H1 (cell line): ENCODE results near the gene TTC13. TPM values are rescaled to one million over a fixed set of nuclear protein-coding genes. Genes with fewer than 3 reads are reported as not detected.

Experiments used
- CTCF ChIA-PET: fragments of 300-600 bp; sonication (Branson Sonifier 250); formaldehyde crosslinking; loops from one replicate; lab custom pipeline; 2021; ENCODE audit not compliant: partially characterized antibody; lab: Charles Lee
- POLR2A ChIA-PET: fragments of 300-600 bp; sonication (Branson Sonifier 250); formaldehyde crosslinking; loops from one replicate; lab custom pipeline; 2021; ENCODE audit warnings: inconsistent platforms; ENCODE audit not compliant: partially characterized antibody; lab: Charles Lee
- DNase-seq, 2 experiments: peaks; one replicate each; pipeline versions ENCODE4 v3.0.0 to v3.0.0-alpha.2; 2010 to 2022; ENCODE audit warnings: low spot score in 2 of 2, low read depth in 1 of 2, mixed read lengths in 1 of 2
- FAIRE-seq: peaks from 2 replicates; lab custom pipeline; 2011; peaks lifted over from hg19 to GRCh38; lab: Jason Lieb, UNC
- H2AFZ ChIP-seq: 2 replicates; pipeline ENCODE4 v1.8.1; 2012; ENCODE audit warnings: low read length, inconsistent platforms
- H2AK5ac ChIP-seq: 2 replicates; pipeline ENCODE4 v1.6.1; 2013; ENCODE audit warnings: low read depth, low read length
- H2BK120ac ChIP-seq: replicated peaks from 2 replicates; pipeline ENCODE3; 2013; ENCODE audit warnings: low read depth, low read length, inconsistent platforms
- H2BK12ac ChIP-seq: 2 replicates; pipeline ENCODE4 v1.6.1; 2013; ENCODE audit warnings: low read depth, low read length
- H2BK15ac ChIP-seq: 2 replicates; pipeline ENCODE4 v1.6.1; 2013; ENCODE audit warnings: low read length
- H2BK20ac ChIP-seq: 2 replicates; pipeline ENCODE4 v1.6.1; 2013; ENCODE audit warnings: low read length
- H2BK5ac ChIP-seq: 2 replicates; pipeline ENCODE4 v1.6.1; 2013; ENCODE audit warnings: low read depth, low read length
- H3K14ac ChIP-seq: 2 replicates; pipeline ENCODE4 v1.6.1; 2013; ENCODE audit warnings: inconsistent platforms; ENCODE audit not compliant: insufficient read length
- H3K18ac ChIP-seq: 2 replicates; pipeline ENCODE4 v1.6.1; 2013; ENCODE audit warnings: low read length; ENCODE audit errors: extremely low read depth
- H3K23ac ChIP-seq: 2 replicates; pipeline ENCODE4 v1.6.1; 2013; ENCODE audit warnings: inconsistent platforms; ENCODE audit not compliant: insufficient read length
- H3K23me2 ChIP-seq: 2 replicates; pipeline ENCODE4 v1.6.1; 2013; ENCODE audit warnings: low read depth, low read length
- H3K27ac ChIP-seq: 2 replicates; pipeline ENCODE4 v1.6.1; 2011; ENCODE audit warnings: low read depth, low read length, inconsistent platforms
- H3K27me3 ChIP-seq, 4 experiments: replicated peaks in 1 of 4; 1 replicate in 1 of 4; 2 replicates in 3 of 4; pipeline versions ENCODE4 v1.6.1 to v1.8.1; 2011 to 2013; ENCODE audit warnings: low read length in 3 of 4, mild to moderate bottlenecking in 3 of 4, inconsistent platforms in 2 of 4, mixed read lengths in 2 of 4, moderate library complexity in 1 of 4; ENCODE audit not compliant: control insufficient read depth in 3 of 4, insufficient read depth in 3 of 4; ENCODE audit errors: extremely low read depth in 1 of 4
- H3K36me3 ChIP-seq, 4 experiments: 2 replicates each; pipeline versions ENCODE4 v1.6.1 to v1.8.1; 2011 to 2013; ENCODE audit warnings: mild to moderate bottlenecking in 4 of 4, low read length in 3 of 4, moderate library complexity in 2 of 4, control low read depth in 1 of 4, inconsistent platforms in 1 of 4; ENCODE audit not compliant: insufficient read depth in 4 of 4, control insufficient read depth in 2 of 4
- H3K4ac ChIP-seq: replicated peaks from 2 replicates; pipeline ENCODE3; 2013; ENCODE audit warnings: low read length, low read depth, mixed read lengths, inconsistent platforms; ENCODE audit not compliant: insufficient read length
- H3K4me1 ChIP-seq, 4 experiments: replicated peaks in 1 of 4; 1 replicate in 1 of 4; 2 replicates in 3 of 4; pipeline versions ENCODE4 v1.6.1 to v1.8.1; 2011 to 2013; ENCODE audit warnings: low read length in 3 of 4, inconsistent platforms in 2 of 4, mixed read lengths in 1 of 4; ENCODE audit not compliant: insufficient read depth in 4 of 4, control insufficient read depth in 3 of 4
- H3K4me2 ChIP-seq, 2 experiments: 2 replicates each; pipeline versions ENCODE4 v1.6.1 to v1.8.1; 2011 to 2013; ENCODE audit warnings: low read depth in 2 of 2, low read length in 2 of 2, control low read depth in 1 of 2, inconsistent platforms in 1 of 2, mild to moderate bottlenecking in 1 of 2; ENCODE audit not compliant: insufficient read depth in 1 of 2
- H3K4me3 ChIP-seq, 4 experiments: fragments of 200-600, 300-600 bp in 1 of 4; sonication (generic), shearing (Covaris generic), sonication (Bioruptor Twin) in 1 of 4; 2 replicates each; pipeline versions ENCODE4 v1.5.1 to v1.8.1; 2011 to 2016; ENCODE audit warnings: low read length in 4 of 4, low read depth in 3 of 4, control low read depth in 2 of 4, inconsistent platforms in 2 of 4, mild to moderate bottlenecking in 2 of 4, mixed read lengths in 1 of 4, moderate library complexity in 1 of 4; ENCODE audit not compliant: insufficient read depth in 2 of 4; ENCODE audit errors: extremely low read depth in 1 of 4
- H3K56ac ChIP-seq: replicated peaks from 2 replicates; pipeline ENCODE3; 2013; ENCODE audit warnings: low read depth, mild to moderate bottlenecking, mixed read lengths, low read length, inconsistent platforms; ENCODE audit not compliant: insufficient read length
- H3K79me1 ChIP-seq: 2 replicates; pipeline ENCODE4 v1.6.1; 2013; ENCODE audit warnings: low read depth, low read length, control low read depth
- H3K79me2 ChIP-seq, 2 experiments: 2 replicates each; pipeline versions ENCODE4 v1.6.1 to v1.8.1; 2012 to 2013; ENCODE audit warnings: low read length in 2 of 2, mild to moderate bottlenecking in 2 of 2, inconsistent platforms in 1 of 2; ENCODE audit not compliant: insufficient read depth in 2 of 2, control insufficient read depth in 1 of 2
- H3K9ac ChIP-seq, 4 experiments: replicated peaks in 1 of 4; 1 replicate in 1 of 4; 2 replicates in 3 of 4; pipeline versions ENCODE4 v1.6.1 to v1.8.1; 2011 to 2013; ENCODE audit warnings: low read depth in 3 of 4, low read length in 3 of 4, control low read depth in 2 of 4, mild to moderate bottlenecking in 2 of 4, moderate library complexity in 2 of 4, inconsistent platforms in 1 of 4; ENCODE audit errors: extremely low read depth in 1 of 4
- H3K9me3 ChIP-seq, 2 experiments: 2 replicates each; pipeline versions ENCODE4 v1.6.1 to v1.8.1; 2012 to 2013; ENCODE audit warnings: mild to moderate bottlenecking in 2 of 2, moderate library complexity in 2 of 2, control low read depth in 1 of 2, inconsistent platforms in 1 of 2, low read depth in 1 of 2, low read length in 1 of 2, mixed read lengths in 1 of 2; ENCODE audit not compliant: insufficient read depth in 2 of 2
- H4K20me1 ChIP-seq, 2 experiments: replicated peaks in 1 of 2; 2 replicates each; pipeline versions ENCODE3 to v1.8.1; 2011 to 2013; ENCODE audit warnings: inconsistent platforms in 2 of 2, low read length in 2 of 2, mild to moderate bottlenecking in 1 of 2; ENCODE audit not compliant: insufficient read depth in 2 of 2, control insufficient read depth in 1 of 2
- H4K5ac ChIP-seq: 2 replicates; pipeline ENCODE4 v1.6.1; 2013; ENCODE audit warnings: low read length, low read depth, mixed read lengths, inconsistent platforms; ENCODE audit not compliant: insufficient read length
- H4K8ac ChIP-seq: 2 replicates; pipeline ENCODE4 v1.8.0; 2013; ENCODE audit warnings: mild to moderate bottlenecking, moderate library complexity, low read length, inconsistent platforms; ENCODE audit not compliant: insufficient read depth; ENCODE audit errors: extremely low read depth
- H4K91ac ChIP-seq: replicated peaks from 2 replicates; pipeline ENCODE3; 2013; ENCODE audit warnings: low read length, mixed read lengths, inconsistent platforms; ENCODE audit not compliant: insufficient read length
- ASH2L ChIP-seq: fragments of 200-600, 300-600 bp; sonication (generic); IDR thresholded peaks from one replicate; pipeline ENCODE4 v1.7.1; 2017; ENCODE audit warnings: low read length
- CHD1 ChIP-seq: IDR thresholded peaks from 2 replicates; pipeline ENCODE4 v1.6.1; 2012; ENCODE audit warnings: low read depth, low read length, improper control_type of control experiment
- GABPA ChIP-seq: IDR thresholded peaks from 2 replicates; pipeline ENCODE4 v1.6.1; 2011; ENCODE audit warnings: mild to moderate bottlenecking, low read length, moderate library complexity, borderline replicate concordance; ENCODE audit not compliant: insufficient read depth
- GTF2F1 ChIP-seq: IDR thresholded peaks from 2 replicates; pipeline ENCODE4 v1.6.1; 2012; ENCODE audit warnings: low read depth, low read length, improper control_type of control experiment, borderline replicate concordance
- WGBS, 2 experiments: shearing (Covaris generic) in 1 of 2; methylation state at CpG; one replicate each; pipeline versions ENCODE4 v1.1.6 to v1.1.7; 2013 to 2015; ENCODE audit warnings: low lambda C conversion rate in 2 of 2, mixed read lengths in 2 of 2, inconsistent platforms in 1 of 2, low coverage in 1 of 2, missing lambda C conversion rate in 1 of 2; ENCODE audit not compliant: insufficient replicate concordance in 2 of 2, insufficient coverage in 1 of 2, insufficient read length in 1 of 2; ENCODE audit errors: extremely low coverage in 1 of 2, missing lambda C conversion rate in 1 of 2; 5-methylcytosine and 5-hydroxymethylcytosine counted together
- polyA plus RNA-seq, 7 experiments: library from polyadenylated mRNA; depleted of rRNA in 3 of 7; stranded (reverse) in 5 of 7; unstranded in 2 of 7; fragments of >200 nt in 5 of 7; fragments of 200-250 nt in 2 of 7; gene quantifications; 1 replicate in 5 of 7; 2 replicates in 1 of 7; 4 replicates in 1 of 7; pipeline versions ENCODE4 v1.2.1 to v1.2.3, GENCODE V29; 2011 to 2013; ENCODE audit warnings: missing spikeins in 2 of 7, mixed read lengths in 2 of 7
- total RNA-seq: library from RNA; stranded (reverse); fragmentation: NEBNext Ultra II Directional; extraction: Animal tissue kit (Norgen Biotek cat#: 25700); gene quantifications from 2 replicates; pipeline ENCODE4 v1.2.1, GENCODE V29; 2021

TTC13 gene
- total and polyA plus RNA-seq, 2 of the 8 experiments (the other 6 are each of a cell fraction or from before 2014, with no cell fraction given): 3.1 to 7.1 TPM

- CTCF ChIA-PET: interaction anchor here (0.6 to 1.7 kb wide), 2 partner anchors 28 to 37 kb away, joined by 3 to 4 read pairs; no protein-coding TSS in a partner anchor
- no peak overlapping the region for H3K4me2 ChIP-seq
- FAIRE-seq (no peak), DNase-seq (no peak)
- H4K20me1 ChIP-seq: no peaks in the 10 kb centered on the region
- H4K8ac ChIP-seq: no peak overlapping the region
- no peak overlapping the region for H2BK20ac ChIP-seq
- no peaks in the 10 kb centered on the region for H3K79me2 ChIP-seq
- H2AK5ac ChIP-seq: no peak overlapping the region
- no peaks in the 10 kb centered on the region for H3K79me1 ChIP-seq
- H2AFZ ChIP-seq: no peak overlapping the region
- no peak overlapping the region for H2BK120ac ChIP-seq
- no peak overlapping the region for H2BK12ac ChIP-seq
- H3K4me3 ChIP-seq: no peak overlapping the region
- H4K91ac ChIP-seq: no peak overlapping the region
- H2BK5ac ChIP-seq: no peak overlapping the region
- H3K36me3 ChIP-seq: no peaks in the 10 kb centered on the region; a peak in 1 of 8 replicates
- H2BK15ac ChIP-seq: no peak overlapping the region
- no peaks in the 10 kb centered on the region for H3K4me1 ChIP-seq
- 83% methylated on average over 4 of the region's 4 CpGs; no CpG with 5 or more reads in 1 of the 2 experiments for WGBS, 2 experiments
- no peak overlapping the region for H3K56ac ChIP-seq
- H3K27ac ChIP-seq: no peak overlapping the region
- H3K4ac ChIP-seq: no peak overlapping the region
- H3K9me3 ChIP-seq: no peaks in the 10 kb centered on the region
- H3K23me2 ChIP-seq: no peaks in the 10 kb centered on the region
- H3K9ac ChIP-seq: no peak overlapping the region
- TF ChIP-seq ASH2L: no peak
- TF ChIP-seq CHD1: no peak
- no peak for TF ChIP-seq GTF2F1
- no peak for TF ChIP-seq GABPA
- no peak overlapping the region for H3K18ac ChIP-seq
- no peak overlapping the region for H3K14ac ChIP-seq
- POLR2A ChIA-PET: no interaction called here
- no peak overlapping the region for H4K5ac ChIP-seq
- H3K27me3 ChIP-seq: no peaks in the 10 kb centered on the region
- no peak overlapping the region for H3K23ac ChIP-seq
Measured at GRCh38 chr1:230957580-230957989, 21.1 kb downstream of the TTC13 start.
